ENCODE data around the gene ETFRF1.

ETFRF1 gene

GRCh38 chr12:25213338-25213737, 18.3 kb downstream of the ETFRF1 start:
- DNase-seq (ENCODE audit: low read depth), result no peak

- no peak for DNase-seq (ENCODE audit: low read depth)
Observed at GRCh38 chr12:25236190-25236589, 41.2 kb downstream of the ETFRF1 start.

- DNase-seq (ENCODE audit: low read depth), result no peak
Observed at GRCh38 chr12:25236626-25237025, 41.6 kb downstream of the ETFRF1 start.

DNA sequence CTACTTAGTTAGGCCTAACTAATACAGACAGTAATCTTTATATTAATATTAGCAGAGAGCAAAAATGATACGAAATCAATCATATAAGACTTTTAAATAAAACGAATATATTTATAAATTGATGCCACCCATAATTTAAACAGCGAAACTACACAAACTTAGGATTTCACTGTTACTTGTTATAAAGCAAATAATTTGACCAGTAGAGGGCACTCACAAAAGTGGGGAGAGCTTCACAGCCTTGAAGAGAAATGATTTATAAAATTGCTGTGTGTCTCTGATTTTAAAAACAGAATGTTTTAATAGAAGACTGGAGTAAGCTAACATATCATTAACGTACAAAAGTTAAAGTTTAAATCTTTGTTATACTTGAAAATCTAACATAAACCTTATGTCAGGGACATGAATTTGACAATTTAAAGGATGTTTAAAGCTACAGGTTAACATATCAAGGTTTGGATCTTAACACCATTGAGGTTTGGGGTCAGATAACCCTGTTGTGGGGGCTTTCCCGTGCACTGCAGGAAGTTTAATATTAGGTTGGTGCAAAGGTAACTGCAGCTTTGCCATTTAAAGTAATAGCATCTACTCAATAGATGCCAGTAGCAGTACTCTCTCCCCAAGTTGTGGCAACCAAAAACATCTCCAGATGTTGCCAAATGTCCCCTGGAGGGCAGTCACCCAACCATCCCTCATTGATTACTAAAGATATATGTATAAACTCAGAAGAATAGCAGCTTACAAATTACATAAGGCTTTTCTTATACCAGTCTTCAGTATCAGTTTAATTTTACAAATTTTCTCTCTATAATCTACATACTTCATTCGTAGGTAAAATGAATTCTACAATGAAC, 46.4 kb downstream of the ETFRF1 start:
- DNase-seq (ENCODE audit: low read depth), result no peak

- no peak for DNase-seq (ENCODE audit: low read depth)
Observed at GRCh38 chr12:25242981-25243679, 48.1 kb downstream of the ETFRF1 start.

- no peak for DNase-seq (ENCODE audit: low read depth)
Observed at GRCh38 chr12:25243680-25243990, 48.6 kb downstream of the ETFRF1 start.

GRCh38 chr12:25245491-25245890, 50.5 kb downstream of the ETFRF1 start:
- DNase-seq (ENCODE audit: low read depth), result no peak

GRCh38 chr12:25248137-25248536, 53.1 kb downstream of the ETFRF1 start:
- no peak for DNase-seq (ENCODE audit: low read depth)

- DNase-seq (ENCODE audit: low read depth), result no peak
Observed at GRCh38 chr12:25248732-25249131, 53.7 kb downstream of the ETFRF1 start.

DNA sequence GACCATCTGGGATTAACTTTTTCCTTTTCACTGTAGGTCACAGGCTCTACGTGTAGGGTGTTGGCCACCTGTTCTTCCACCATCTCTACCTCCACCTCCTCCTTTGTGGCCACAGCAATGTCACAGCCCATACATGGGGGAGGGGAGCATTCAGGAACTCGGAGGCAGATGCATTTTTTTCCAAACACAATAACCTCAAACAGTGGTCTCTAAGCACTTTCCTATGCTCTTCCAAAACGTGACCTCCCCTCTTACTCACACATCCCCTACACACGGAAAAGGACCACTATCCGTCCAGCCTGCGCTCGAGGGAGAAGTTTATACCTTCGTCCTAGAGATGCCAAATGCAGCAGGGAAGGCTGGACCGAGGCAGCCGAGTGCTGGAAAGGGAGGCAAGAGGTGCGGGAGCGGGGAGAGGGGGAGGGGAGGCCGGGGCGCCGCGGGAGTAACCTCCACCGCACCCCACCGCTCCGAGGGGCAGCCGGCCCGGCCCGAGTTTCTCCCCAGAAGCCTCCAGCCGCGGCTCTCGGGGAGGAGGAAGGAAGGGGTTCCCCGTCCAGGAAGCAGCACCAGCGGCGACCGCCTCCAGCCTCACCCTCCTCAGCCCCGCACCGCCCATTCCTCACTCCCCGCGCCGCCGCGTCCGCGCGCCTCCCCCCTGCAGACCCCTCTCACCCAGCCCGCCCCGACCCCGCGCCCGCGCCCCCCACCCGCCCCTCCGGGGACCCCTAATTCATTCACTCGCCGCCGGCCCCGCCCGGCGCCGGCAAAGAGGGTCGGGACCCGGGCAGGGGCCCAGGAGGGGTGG, 55.1 kb downstream of the ETFRF1 start:
- no peak for DNase-seq (ENCODE audit: low read depth)

DNA sequence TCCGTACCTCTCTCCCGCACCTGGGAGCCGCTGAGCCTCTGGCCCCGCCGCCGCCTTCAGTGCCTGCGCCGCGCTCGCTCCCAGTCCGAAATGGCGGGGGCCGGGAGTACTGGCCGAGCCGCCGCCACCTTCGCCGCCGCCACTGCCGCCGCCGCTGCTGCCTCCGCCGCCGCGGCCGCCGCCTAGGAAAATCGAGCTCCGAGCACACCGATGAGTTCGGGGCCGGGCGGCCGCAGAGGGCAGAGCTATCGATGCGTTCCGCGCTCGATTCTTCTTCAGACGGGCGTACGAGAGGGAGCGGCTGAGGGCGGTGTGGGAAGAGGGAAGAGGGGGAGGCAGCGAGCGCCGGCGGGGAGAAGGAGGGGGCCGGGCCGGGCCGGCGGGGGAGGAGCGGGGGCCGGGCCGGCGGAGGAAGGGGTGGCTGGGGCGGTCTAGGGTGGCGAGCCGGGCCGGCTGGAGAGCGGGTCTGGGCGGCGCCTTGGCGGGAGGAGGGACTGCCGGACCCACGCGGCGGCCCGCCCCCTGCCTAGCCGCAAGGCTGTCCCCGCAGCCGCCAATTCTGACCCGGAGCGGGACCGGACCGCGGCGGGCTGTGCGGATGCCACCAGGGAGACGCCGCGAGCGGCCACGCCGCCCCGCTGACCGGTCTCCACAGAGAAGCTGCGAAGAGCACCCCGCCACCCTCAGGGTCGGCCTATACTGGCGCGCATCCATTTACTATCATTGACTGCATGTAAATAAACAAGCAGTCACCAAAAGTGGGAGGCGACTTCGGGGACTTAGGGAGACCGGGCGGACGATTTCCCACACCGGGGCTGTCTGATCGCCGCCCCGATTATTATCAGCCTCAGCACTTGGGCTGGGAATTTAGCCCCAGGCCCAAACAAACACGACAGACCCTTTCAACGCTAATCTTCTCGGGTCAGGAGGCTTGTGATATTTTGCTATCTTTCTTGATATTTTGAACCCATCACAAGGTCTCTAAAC, 56.0 kb downstream of the ETFRF1 start, which contains the start of gene KRAS:
Gene KRAS (minus strand): TSS at position 186 of the 987 bp plus-strand sequence.
- DNase-seq (ENCODE audit: low read depth), result peak; percentile 95

GRCh38 chr12:25251769-25252168, 56.7 kb downstream of the ETFRF1 start:
- DNase-seq (ENCODE audit: low read depth), result no peak

GRCh38 chr12:25252946-25253345, 57.9 kb downstream of the ETFRF1 start:
- DNase-seq (ENCODE audit: low read depth), result no peak

GRCh38 chr12:25253371-25254068, 58.5 kb downstream of the ETFRF1 start:
- DNase-seq (ENCODE audit: low read depth), result no peak

DNA sequence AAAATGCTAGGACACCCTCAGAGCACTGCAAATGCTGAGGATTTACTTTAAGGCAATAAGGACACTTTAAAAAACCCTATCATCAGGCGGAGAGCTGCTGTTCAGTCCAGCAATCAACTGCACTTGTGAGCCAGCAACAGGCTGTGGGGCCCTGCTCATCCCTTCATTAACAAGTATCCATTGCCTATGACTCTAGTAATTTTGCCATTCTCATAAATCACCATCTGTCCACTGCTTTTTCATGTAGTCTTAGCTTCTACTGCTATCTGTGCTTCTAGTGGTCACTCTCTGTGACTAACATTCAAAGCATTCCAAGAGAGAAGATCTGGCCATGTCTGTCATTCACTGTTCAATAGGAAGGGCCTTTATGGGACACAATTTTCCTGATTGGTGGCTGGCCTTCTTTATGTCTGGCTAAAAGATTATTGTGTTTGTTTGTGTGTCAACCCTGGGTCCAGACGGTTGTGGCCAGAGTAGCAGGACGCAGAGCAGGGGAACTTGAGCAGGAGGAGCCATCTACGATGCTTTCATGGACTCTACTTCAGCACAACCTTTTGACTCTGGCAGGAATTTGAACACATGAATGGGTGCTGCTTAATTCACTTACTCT, 59.3 kb downstream of the ETFRF1 start:
- DNase-seq (ENCODE audit: low read depth), result no peak

All from GM04504 (cell line).